WERI-Rb-1 (cell line): ENCODE results near the gene NAA50.

ENCODE experiments used
- DNase-seq: peaks from one replicate; pipeline ENCODE4 v3.0.0-alpha.2; 2020
- H3K27ac ChIP-seq: fragments of 250-450 bp; sonication (Bioruptor Pico); 2 replicates; pipeline ENCODE4 v1.5.1; 2020; ENCODE audit warnings: mild to moderate bottlenecking, moderate library complexity
- H3K27me3 ChIP-seq: fragments of 250-450 bp; sonication (Bioruptor Pico); 2 replicates; pipeline ENCODE4 v1.5.1; 2021; ENCODE audit warnings: mild to moderate bottlenecking, low read depth, moderate library complexity; ENCODE audit not compliant: insufficient read depth, severe bottlenecking
- H3K36me3 ChIP-seq: fragments of 250-450 bp; sonication (Bioruptor Pico); 2 replicates; pipeline ENCODE4 v1.5.1; 2020; ENCODE audit warnings: mild to moderate bottlenecking, moderate library complexity
- H3K4me3 ChIP-seq: 2 replicates; pipeline ENCODE4 v1.5.1; 2011; ENCODE audit warnings: low read depth, mild to moderate bottlenecking, control low read depth, low read length
- H3K9me3 ChIP-seq: fragments of 250-450 bp; sonication (Bioruptor Pico); 2 replicates; pipeline ENCODE4 v1.5.1; 2021; ENCODE audit warnings: mild to moderate bottlenecking, moderate library complexity; ENCODE audit not compliant: severe bottlenecking
- TF ChIP-seq, protein P1 (sequence below): IDR thresholded peaks from 2 replicates; pipeline ENCODE4 v1.5.1; 2011; ENCODE audit warnings: low read depth, mild to moderate bottlenecking, control low read depth, inconsistent platforms, low read length

The NAA50 gene

DNA sequence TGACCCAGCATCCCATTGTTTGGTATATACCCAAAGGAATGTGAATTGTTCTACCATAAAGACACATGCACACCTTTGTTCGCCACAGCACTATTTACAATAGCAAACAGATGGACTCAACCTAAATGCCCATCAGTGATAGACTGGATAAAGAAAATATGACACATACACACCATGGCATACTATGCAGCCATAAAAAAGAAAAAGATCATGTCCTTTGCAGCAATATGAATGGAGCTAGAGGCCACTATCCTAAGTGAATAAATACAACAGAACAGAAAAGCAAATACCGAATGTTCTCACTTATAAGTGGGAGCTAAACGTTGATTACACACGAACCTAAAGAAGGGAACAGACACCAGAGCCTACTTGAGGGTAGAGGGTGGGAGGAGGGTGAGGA is 38.2 kb downstream of the NAA50 start:
- no peaks in the 10 kb centered on the region for H3K36me3 ChIP-seq
- no peaks in the 10 kb centered on the region for H3K9me3 ChIP-seq
- H3K27ac ChIP-seq = no peak overlapping the region
- no peak overlapping the region for H3K4me3 ChIP-seq
- TF ChIP-seq, protein P1, sequence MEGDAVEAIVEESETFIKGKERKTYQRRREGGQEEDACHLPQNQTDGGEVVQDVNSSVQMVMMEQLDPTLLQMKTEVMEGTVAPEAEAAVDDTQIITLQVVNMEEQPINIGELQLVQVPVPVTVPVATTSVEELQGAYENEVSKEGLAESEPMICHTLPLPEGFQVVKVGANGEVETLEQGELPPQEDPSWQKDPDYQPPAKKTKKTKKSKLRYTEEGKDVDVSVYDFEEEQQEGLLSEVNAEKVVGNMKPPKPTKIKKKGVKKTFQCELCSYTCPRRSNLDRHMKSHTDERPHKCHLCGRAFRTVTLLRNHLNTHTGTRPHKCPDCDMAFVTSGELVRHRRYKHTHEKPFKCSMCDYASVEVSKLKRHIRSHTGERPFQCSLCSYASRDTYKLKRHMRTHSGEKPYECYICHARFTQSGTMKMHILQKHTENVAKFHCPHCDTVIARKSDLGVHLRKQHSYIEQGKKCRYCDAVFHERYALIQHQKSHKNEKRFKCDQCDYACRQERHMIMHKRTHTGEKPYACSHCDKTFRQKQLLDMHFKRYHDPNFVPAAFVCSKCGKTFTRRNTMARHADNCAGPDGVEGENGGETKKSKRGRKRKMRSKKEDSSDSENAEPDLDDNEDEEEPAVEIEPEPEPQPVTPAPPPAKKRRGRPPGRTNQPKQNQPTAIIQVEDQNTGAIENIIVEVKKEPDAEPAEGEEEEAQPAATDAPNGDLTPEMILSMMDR = no peak
- H3K27me3 ChIP-seq = no peaks in the 10 kb centered on the region
- DNase-seq = no peak

DNA sequence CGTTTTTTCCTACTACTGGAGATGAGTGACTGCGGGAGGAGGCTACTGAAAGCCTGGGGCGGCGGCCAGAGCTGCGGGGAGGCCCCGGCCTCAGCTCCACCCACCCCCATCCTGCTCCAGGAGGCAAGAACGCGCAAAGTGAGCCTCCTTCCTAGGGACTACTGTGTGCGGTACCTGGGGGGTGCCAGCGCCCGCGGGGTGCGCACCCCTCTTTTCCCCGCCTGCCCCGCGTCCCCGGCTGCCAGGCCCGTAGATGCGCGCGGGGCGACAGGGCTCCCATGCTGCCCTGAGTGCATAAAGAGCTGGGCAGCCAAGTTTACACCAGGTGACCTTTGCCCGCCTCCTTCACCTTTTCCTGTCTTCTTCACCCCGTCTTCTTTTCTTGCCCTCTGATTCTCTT is 47.1 kb downstream of the NAA50 start:
- DNase-seq = no peak
- Histone ChIP-seq H3K4me3 (no peak overlapping the region), H3K27ac (no peak overlapping the region)

DNA sequence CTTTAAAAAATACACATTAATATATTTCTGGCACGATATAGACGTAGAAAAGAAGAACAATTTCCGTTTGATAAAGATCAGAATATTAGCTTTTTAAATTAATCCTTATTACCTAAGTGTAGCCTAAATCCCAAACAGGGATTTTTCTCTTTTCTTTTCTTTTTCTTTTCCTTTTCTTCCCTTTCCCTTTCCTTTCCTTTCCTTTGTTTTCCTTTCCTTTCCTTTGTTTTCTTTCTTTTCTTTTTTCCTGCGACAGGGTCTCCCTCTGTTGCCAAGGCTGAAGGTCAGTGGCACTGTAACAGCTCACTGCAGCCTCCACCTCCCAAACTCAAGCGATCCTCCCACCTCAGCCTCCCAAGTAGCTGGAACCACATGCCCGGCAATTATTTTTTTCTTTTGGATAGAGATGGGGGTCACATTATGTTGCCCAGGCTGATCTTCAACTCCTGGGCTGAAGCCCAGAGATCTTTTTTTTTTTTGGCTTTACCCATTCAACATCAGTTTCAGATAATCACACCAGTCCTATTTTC is 47.8 kb downstream of the NAA50 start:
- H3K36me3 ChIP-seq = no peaks in the 10 kb centered on the region; the same call in 1 of the 2 replicates
- no peaks in the 10 kb centered on the region for H3K27me3 ChIP-seq
- DNase-seq = no peak
- no peaks in the 10 kb centered on the region for H3K9me3 ChIP-seq
- H3K27ac ChIP-seq = no peak overlapping the region
- TF ChIP-seq, protein P1 = no peak
- H3K4me3 ChIP-seq = no peak overlapping the region

More for the DNA sequence above, 47.1 kb downstream of the NAA50 start:
- TF ChIP-seq, protein P1 = no peak
- H3K9me3 ChIP-seq = no peaks in the 10 kb centered on the region
- no peaks in the 10 kb centered on the region for H3K27me3 ChIP-seq
- H3K36me3 ChIP-seq = no peaks in the 10 kb centered on the region; the same call in 1 of the 2 replicates

DNA sequence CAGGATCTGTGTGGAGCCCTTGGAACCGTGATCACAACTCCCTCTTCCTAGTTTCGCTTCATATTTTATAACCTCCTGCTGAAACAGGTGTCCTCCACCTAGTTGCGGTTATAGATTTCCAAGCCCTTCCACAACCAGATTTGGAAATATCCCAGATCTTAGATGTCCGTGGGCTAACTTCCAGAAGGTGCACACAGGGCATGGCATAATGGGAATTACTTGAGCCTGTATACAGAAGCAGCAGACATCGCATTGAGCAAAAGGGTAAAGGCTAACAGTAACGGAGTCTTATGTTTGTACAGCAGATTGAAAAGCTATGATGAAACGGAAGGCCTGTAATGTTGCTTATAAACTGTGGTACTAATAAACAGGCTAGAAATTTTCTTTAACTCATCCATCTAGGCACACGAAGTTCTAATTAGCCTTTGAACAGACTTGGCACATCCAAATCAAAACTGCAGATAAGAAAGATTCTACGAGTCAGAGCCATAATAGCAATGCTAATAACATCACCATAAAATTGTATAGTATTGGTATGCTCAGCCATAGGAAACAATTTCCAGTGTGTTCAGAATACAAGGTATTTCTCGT is 48.5 kb downstream of the NAA50 start:
- peak overlapping the region; percentile 96 for H3K4me3 ChIP-seq
- H3K27me3 ChIP-seq = no peaks in the 10 kb centered on the region
- TF ChIP-seq, protein P1 = no peak
- DNase-seq = no peak
- no peaks in the 10 kb centered on the region; the same call in 1 of the 2 replicates for H3K36me3 ChIP-seq
- no peaks in the 10 kb centered on the region for H3K9me3 ChIP-seq
- peak overlapping the region; percentile 78 for H3K27ac ChIP-seq

DNA sequence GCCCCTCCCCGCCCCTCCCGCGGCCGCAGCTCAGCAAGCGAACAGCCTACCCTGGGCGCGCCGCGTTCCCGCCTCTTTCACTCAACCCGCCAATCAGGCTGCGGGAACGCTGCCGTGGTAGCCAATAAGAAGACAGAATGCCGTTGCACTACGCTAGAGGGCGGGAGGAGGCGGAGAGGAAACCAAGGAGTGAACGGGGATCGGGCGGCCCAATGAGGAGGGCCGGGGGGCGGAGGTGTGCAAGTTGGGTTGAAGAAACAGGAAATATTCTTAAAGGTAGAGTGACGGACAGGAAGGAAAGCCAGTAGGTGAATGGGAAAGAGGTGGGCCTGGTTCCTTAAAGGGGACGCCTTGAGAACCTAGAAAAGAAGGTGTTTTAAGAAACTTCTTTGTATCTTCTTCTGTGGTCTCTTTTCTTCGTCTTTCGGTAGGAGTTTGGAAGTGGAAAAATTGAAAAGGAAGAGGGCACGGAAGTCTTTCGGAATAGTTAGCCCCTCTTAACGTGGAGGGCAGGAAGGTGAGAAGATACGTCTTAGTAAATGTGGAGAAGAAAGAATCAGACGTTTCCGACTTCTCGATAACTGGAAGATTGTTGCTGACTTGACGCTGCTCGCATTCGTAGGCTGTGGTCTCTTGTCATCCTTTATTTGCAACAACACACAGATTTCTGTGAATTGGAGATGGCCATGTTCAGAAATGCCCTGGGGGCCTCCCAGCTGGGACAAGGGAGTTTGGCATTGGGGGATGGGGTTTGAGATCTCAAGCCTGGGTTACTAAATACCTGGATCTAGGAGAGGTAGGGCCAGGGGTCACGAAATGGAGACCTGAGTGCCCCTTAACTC is 49.2 kb downstream of the NAA50 start:
- Histone ChIP-seq H3K4me3 (peak overlapping the region; percentile 96), H3K27me3 (no peaks in the 10 kb centered on the region), H3K36me3 (no peaks in the 10 kb centered on the region; the same call in 1 of the 2 replicates), H3K27ac (peak overlapping the region; percentile 78), H3K9me3 (no peaks in the 10 kb centered on the region)
- DNase-seq = peak; percentile 99
- TF ChIP-seq, protein P1 = no peak
